ENCODE data around the gene GPSM1.
"Not testable (repeated sequence)": the region's sequence is repeated elsewhere in the genome, so short reads cannot be mapped to it uniquely, and the experiment has no call there.

GPSM1 gene

DNA sequence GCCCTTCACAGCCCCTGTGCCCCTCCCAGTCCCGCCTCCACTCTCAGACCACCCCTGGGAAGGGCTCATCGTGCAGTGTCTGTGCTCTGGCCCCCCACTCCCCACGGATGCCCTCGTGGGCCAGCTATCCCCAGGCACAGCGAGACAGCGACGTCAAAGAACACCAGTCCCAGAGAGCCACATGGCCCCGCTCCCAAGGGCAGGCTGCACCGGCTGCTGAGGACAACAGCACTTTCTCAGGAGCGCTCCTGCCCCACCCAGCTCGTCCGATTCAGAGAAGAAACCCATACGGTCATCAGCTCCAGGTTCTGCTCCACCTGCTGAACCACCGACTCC, 77.4 kb downstream of the GPSM1 start:
- peak overlapping the region; percentile 55 for H3K4me2 ChIP-seq
- peak overlapping the region; percentile 49 for H3K27ac ChIP-seq

DNA sequence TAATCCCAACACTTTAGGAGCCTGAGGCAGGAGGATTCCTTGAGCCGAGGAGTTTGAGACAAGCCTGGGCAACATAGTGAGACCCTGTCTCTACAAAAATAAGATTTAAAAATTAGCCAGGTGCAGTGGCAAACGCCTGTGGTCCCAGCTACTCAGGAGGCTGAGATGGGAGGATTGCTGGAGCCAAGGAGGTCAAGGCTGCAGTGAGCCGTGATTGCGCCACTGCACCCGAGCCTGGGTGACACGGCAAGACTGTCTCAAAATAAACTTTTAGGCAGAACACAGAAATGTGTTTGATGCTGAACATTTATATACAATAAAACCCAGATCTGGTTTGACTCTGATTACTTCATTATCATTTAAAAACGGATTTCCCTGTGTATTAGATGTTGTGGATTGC, 78.1 kb downstream of the GPSM1 start:
- Histone ChIP-seq H4K20me1 (ENCODE audit: insufficient read depth) (no peaks in the 10 kb centered on the region), H3K36me3 (ENCODE audit: insufficient read depth) (no peaks in the 10 kb centered on the region), H3K79me2 (ENCODE audit: insufficient read depth, low read depth) (peaks cover 25% of the 10 kb centered on the region), H3K4me2 (peak overlapping the region; percentile 55), H3K4me3 (IDR thresholded peaks at IDR 0.05; ENCODE audit: insufficient read depth, low read depth, low read length) (no peak overlapping the region), H2AFZ (ENCODE audit: low read depth) (no peak overlapping the region), H3K9ac (no peak overlapping the region), H3K4me1 (ENCODE audit: low read depth, poor library complexity, severe bottlenecking) (peaks cover 65% of the 10 kb centered on the region), H3K27me3 (ENCODE audit: insufficient read depth, low read depth) (no peaks in the 10 kb centered on the region), H3K27ac (peak overlapping the region; percentile 49)
- TF ChIP-seq, protein P1, sequence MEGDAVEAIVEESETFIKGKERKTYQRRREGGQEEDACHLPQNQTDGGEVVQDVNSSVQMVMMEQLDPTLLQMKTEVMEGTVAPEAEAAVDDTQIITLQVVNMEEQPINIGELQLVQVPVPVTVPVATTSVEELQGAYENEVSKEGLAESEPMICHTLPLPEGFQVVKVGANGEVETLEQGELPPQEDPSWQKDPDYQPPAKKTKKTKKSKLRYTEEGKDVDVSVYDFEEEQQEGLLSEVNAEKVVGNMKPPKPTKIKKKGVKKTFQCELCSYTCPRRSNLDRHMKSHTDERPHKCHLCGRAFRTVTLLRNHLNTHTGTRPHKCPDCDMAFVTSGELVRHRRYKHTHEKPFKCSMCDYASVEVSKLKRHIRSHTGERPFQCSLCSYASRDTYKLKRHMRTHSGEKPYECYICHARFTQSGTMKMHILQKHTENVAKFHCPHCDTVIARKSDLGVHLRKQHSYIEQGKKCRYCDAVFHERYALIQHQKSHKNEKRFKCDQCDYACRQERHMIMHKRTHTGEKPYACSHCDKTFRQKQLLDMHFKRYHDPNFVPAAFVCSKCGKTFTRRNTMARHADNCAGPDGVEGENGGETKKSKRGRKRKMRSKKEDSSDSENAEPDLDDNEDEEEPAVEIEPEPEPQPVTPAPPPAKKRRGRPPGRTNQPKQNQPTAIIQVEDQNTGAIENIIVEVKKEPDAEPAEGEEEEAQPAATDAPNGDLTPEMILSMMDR (conservative IDR thresholded peaks at IDR 0.05; ENCODE audit: low read depth, low read length), result no peak

More for the DNA sequence above, 77.4 kb downstream of the GPSM1 start:
- Histone ChIP-seq H3K36me3 (ENCODE audit: insufficient read depth) (no peaks in the 10 kb centered on the region), H4K20me1 (ENCODE audit: insufficient read depth) (no peaks in the 10 kb centered on the region), H3K4me3 (IDR thresholded peaks at IDR 0.05; ENCODE audit: insufficient read depth, low read depth, low read length) (no peak overlapping the region), H3K9ac (no peak overlapping the region), H3K79me2 (ENCODE audit: insufficient read depth, low read depth) (peaks cover 23% of the 10 kb centered on the region), H3K27me3 (ENCODE audit: insufficient read depth, low read depth) (no peaks in the 10 kb centered on the region), H3K4me1 (ENCODE audit: low read depth, poor library complexity, severe bottlenecking) (peaks cover 69% of the 10 kb centered on the region), H2AFZ (ENCODE audit: low read depth) (no peak overlapping the region)
- TF ChIP-seq, protein P1 (conservative IDR thresholded peaks at IDR 0.05; ENCODE audit: low read depth, low read length), result no peak

DNA sequence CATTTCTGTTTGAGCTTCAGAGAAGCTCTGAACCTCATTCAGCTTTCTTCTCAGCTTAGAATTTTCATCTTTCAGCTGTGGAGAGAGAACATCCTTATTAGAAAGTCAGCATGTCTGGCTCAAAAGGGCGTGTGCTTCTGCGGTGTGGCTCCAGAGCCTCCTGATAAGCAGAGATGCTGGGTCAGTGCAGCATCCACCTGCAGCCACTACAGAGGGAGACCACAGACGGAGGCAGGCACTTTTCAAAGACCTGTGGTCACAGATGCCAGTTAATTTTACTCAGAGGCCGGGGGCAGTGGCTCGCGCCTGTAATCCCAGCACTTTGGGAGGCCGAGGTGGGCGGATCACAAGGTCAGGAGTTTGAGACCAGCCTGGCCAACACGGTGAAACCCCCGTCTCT, 78.6 kb downstream of the GPSM1 start:
- H3K9ac ChIP-seq; H3K4me3 ChIP-seq (IDR thresholded peaks at IDR 0.05; ENCODE audit: insufficient read depth, low read depth, low read length); H3K36me3 ChIP-seq (ENCODE audit: insufficient read depth); H3K27me3 ChIP-seq (ENCODE audit: insufficient read depth, low read depth); H4K20me1 ChIP-seq (ENCODE audit: insufficient read depth); H2AFZ ChIP-seq (ENCODE audit: low read depth): not testable (repeated sequence)
- peaks cover 61% of the 10 kb centered on the region for H3K4me1 ChIP-seq (ENCODE audit: low read depth, poor library complexity, severe bottlenecking)
- H3K27ac ChIP-seq, result peak overlapping the region; percentile 49
- H3K4me2 ChIP-seq, result peak overlapping the region; percentile 55
- peaks cover 29% of the 10 kb centered on the region for H3K79me2 ChIP-seq (ENCODE audit: insufficient read depth, low read depth)

DNA sequence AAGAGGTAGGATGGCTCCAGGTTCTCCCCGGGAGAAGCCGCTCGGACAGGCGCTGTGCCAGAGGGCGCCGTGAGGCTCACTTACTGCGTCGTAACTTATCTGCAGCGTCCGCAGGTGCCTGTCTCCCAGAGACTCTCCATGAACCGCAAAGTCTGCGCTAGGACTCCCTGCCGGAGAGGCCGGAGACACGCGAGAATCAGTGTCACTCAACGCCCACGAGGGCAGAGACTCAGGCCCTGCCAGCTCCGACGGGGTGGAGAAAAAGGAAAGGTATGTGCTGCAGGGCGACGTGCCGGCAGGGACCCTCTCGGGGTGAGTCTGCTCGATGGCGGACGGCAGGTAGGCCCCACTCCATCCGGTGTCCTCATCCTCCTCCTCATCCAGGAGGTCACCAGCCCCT, 79.7 kb downstream of the GPSM1 start:
- H3K4me2 ChIP-seq, result peak overlapping the region; percentile 52; the same call in 1 of the 2 replicates
- H3K4me3 ChIP-seq (IDR thresholded peaks at IDR 0.05; ENCODE audit: insufficient read depth, low read depth, low read length); H2AFZ ChIP-seq (ENCODE audit: low read depth); H3K36me3 ChIP-seq (ENCODE audit: insufficient read depth); H3K9ac ChIP-seq; H4K20me1 ChIP-seq (ENCODE audit: insufficient read depth); H3K27me3 ChIP-seq (ENCODE audit: insufficient read depth, low read depth): not testable (repeated sequence)
- peaks cover 67% of the 10 kb centered on the region for H3K4me1 ChIP-seq (ENCODE audit: low read depth, poor library complexity, severe bottlenecking)
- peak overlapping the region; percentile 49; the same call in 1 of the 2 replicates for H3K27ac ChIP-seq
- peaks cover 41% of the 10 kb centered on the region for H3K79me2 ChIP-seq (ENCODE audit: insufficient read depth, low read depth)

DNA sequence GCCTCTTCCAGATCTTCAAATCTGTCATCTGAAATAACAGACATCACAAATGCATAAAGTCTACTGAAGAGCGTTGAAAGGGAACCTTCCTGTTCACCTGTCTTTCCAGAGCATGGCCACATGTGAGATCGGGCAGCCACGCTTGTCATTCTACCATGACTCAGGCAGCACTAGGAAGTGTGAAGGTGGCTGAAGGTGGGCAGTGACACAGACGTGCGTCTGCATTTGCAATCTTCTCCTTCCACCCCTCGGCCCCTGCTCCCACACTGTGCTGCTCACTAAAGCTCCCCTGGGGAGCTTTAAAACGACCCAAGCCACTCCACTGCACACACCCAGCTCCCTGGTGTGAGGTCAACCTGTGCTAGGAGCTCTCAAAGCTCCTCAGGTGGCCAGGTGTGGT, 80.6 kb downstream of the GPSM1 start:
- no peak overlapping the region for H3K4me3 ChIP-seq (IDR thresholded peaks at IDR 0.05; ENCODE audit: insufficient read depth, low read depth, low read length)
- no peaks in the 10 kb centered on the region for H3K27me3 ChIP-seq (ENCODE audit: insufficient read depth, low read depth)
- H3K27ac ChIP-seq, result no peak overlapping the region
- no peak overlapping the region for H3K9ac ChIP-seq
- H2AFZ ChIP-seq (ENCODE audit: low read depth), result no peak overlapping the region
- no peak overlapping the region for H3K4me2 ChIP-seq
- H3K36me3 ChIP-seq (ENCODE audit: insufficient read depth), result no peaks in the 10 kb centered on the region
- TF ChIP-seq, protein P1 (conservative IDR thresholded peaks at IDR 0.05; ENCODE audit: low read depth, low read length), result no peak
- H4K20me1 ChIP-seq (ENCODE audit: insufficient read depth), result peaks cover 4% of the 10 kb centered on the region; the same call in 1 of the 2 replicates
- H3K4me1 ChIP-seq (ENCODE audit: low read depth, poor library complexity, severe bottlenecking), result peaks cover 67% of the 10 kb centered on the region
- H3K79me2 ChIP-seq (ENCODE audit: insufficient read depth, low read depth), result peaks cover 49% of the 10 kb centered on the region

Data from KMS-11 (cell line).